SK-N-DZ (cell line): ENCODE data around the gene GJB1. TPM values are rescaled to one million over a fixed set of nuclear protein-coding genes. Genes with fewer than 3 reads are reported as not detected.
"Not testable (repeated sequence)": the region's sequence is repeated elsewhere in the genome, so short reads cannot be mapped to it uniquely, and the experiment has no call there.

Experiments
- DNase-seq: peaks from one replicate; pipeline ENCODE4 v3.0.0-alpha.2; 2015; ENCODE audit warnings: low spot score
- polyA plus RNA-seq, 2 experiments: library from polyadenylated mRNA; depleted of rRNA; stranded (reverse); fragments of >200 nt; gene quantifications; 2 replicates each; pipeline ENCODE4 v1.2.3, GENCODE V29; 2014

The GJB1 gene
- not detected in 2 replicates for polyA plus RNA-seq (2014; cell fraction: cytosol; rRNA removed)
- polyA plus RNA-seq (2014; cell fraction: nucleus; rRNA removed) = not detected in 2 replicates

DNA sequence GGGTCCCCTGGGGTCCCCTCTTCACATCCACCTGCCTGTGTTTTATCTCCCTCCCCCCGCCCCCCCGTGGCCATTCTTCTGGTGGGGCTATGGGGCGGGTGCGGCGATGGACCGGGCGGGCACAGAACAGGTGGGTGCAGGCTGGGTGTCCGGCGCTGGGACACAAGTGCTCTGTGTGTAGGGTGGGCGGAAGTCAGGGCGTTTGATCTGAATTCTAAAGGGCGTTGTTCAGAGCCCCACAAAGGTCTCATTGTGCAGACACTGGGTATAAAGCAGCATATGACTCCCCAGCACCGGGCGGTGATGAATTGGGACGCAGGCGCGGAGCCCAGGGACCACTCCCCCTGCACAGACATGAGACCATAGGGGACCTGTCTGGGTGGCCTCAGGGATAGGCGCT, at the start of gene GJB1:
GJB1 (plus strand) TSS at position 296 of the 400 bp plus-strand sequence. CDS start 484 bp downstream, outside the sequence.
- DNase-seq = no peak

DNA sequence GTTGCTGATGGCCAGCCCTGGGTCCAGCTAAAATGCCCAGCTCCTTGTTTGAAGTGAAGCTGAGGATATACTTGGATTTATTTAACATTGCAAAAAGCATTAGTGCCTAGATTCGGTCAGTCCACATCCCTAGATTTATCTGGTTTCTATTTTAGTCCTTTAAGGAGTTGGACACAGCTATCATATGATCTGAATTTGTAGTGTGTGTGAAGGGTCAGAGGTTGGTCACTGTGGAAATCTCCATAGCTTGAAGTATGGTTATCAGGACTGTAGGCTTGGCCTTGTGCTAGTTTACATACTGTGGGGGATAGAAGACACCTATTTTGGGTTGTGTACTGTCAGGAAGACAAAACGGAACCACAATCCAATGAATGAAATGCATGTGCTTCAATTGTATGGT, 49.6 kb upstream of the GJB1 start:
- DNase-seq = no peak

GRCh38 chrX:71174795-71175194, 48.2 kb upstream of the GJB1 start:
- no peak for DNase-seq

DNA sequence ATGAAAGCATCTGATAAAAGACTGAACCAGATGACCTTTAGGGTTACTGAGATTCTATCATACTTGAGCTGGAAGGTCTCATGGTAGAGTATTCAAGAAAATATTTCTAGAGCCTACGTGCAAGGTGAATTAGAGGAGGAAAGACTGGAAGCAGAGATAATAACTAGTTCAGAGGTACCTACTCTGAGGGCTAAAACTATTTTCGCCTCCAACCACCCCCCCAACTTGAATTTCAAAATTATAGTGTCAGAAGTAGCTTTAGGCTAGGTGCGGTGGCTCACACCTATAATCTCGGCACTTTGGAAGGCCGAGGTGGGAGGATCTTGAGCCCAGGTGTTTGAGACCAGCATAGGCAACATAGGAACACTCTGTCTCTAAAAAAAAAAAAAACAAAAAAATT, 47.5 kb upstream of the GJB1 start:
- no peak for DNase-seq

- no peak for DNase-seq
Measured at GRCh38 chrX:71177327-71177726, 45.7 kb upstream of the GJB1 start.

DNA sequence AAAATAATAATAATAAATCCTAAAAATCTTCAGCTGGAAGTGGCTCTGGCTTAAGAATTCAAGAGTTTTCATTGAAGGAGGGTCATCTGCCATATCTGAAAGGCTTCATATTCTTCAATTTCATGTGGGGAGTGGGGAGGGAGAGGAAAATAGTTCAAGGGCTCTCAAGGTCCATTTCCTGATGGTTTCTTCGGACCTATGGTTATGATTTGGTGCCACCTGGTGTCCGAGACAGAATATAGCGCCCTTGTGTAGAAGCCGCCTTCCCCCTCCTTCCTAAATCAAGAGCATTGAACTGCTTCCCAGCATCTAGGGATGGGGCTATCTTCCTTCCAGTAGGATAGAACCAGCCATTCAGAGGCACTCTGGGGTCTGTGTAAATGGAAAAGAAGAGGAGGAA, 44.1 kb upstream of the GJB1 start:
- DNase-seq = peak; percentile 62

- not testable (repeated sequence) for DNase-seq
Measured at GRCh38 chrX:71180579-71181265, 42.3 kb upstream of the GJB1 start.

- DNase-seq = no peak
Measured at GRCh38 chrX:71181558-71181909, 41.5 kb upstream of the GJB1 start.

GRCh38 chrX:71181910-71182799, 40.9 kb upstream of the GJB1 start:
- DNase-seq = peak; percentile 57

GRCh38 chrX:71182871-71183270, 40.2 kb upstream of the GJB1 start:
- DNase-seq = no peak

- DNase-seq = no peak
Measured at GRCh38 chrX:71183341-71183740, 39.7 kb upstream of the GJB1 start.

DNA sequence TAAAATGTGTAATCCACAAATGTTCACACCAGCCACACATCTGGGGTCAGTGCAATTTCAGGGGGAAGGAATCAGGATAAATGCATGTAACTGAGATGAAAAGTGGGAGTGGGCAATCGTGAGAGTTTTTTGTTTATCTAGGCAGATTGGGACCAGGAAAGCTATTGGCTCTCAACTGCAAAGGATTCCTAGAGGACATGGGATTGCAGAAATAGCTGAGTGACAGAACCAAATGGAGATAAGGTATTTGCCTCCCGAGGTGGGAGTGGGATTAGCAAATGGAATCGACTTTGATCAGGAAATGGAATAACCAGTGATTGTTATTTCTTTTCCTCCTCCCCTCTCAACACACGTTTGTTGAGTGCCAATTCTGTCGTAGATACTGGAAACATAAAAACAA, 38.9 kb upstream of the GJB1 start:
- DNase-seq = no peak

- DNase-seq = no peak
Measured at GRCh38 chrX:71184803-71185495, 38.1 kb upstream of the GJB1 start.

GRCh38 chrX:71191248-71191647, 31.8 kb upstream of the GJB1 start:
- DNase-seq = no peak

DNA sequence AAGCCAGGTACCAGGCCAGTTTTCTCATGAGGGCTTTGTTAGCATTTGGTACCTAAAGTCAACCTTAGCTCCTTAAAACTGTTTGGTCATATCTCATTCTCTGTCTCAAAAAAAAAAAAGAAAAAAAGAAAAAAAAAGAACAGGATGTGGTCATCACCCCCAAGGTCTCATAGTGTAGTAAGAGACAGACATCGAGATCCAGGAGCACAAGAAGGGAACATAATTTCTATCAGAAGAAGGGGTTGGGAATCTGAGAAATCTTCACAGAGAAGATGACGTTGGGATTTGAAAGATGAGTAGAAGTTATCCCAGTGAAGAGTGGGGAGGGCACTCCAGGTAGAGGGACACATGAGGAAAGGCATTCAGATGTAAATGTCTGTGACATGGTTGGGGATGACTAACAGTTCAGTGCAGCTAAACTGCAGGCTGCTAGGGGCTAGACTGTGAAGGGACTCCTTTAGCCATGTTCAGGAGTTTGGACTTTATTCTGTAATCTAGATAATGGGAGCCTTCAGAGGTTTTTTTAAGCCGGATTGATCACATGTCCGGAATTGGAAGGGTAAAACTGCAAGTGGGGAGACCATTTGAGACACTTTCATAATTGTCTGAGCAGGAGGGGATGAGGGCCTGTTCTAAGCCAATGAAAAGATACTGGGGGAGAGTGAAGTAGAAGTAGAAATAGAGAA, 26.9 kb upstream of the GJB1 start:
- no peak for DNase-seq

GRCh38 chrX:71198066-71198465, 25.0 kb upstream of the GJB1 start:
- DNase-seq = no peak

- DNase-seq = no peak
Measured at GRCh38 chrX:71199252-71200008, 23.6 kb upstream of the GJB1 start.

GRCh38 chrX:71210816-71211215, 12.2 kb upstream of the GJB1 start:
- no peak for DNase-seq

GRCh38 chrX:71212536-71212935, 10.5 kb upstream of the GJB1 start:
- DNase-seq = no peak

DNA sequence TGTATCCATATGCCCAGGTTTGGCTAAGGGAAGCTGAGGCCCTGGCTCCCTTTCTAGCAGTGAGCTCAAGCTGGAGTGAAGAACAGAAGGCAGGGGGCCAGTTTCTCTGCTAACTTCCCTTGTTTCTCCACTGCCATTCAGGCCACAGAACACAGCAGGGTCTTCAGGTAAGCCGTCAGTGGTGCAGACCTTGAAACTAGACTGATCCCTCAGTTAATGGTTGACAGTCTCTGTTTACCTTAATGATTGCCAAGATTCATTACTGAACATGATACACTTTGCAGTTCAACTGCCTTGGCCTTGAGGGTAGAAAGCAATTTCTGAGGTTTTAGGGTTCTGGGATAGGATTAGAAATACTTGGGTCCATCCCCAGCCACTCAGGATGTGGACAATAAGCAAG, 8.9 kb upstream of the GJB1 start:
- DNase-seq = no peak
